Calu3 (cell line): Measurements from ENCODE around the gene OR5H14. TPM values are rescaled to one million over a fixed set of nuclear protein-coding genes. Genes with fewer than 3 reads are reported as not detected.

Experiments used
- Bru-seq: library from RNA; stranded (reverse); fragments of 400-500 nt; gene quantifications from one replicate; lab custom pipeline; 2021; lab: Mats Ljungman, UMichigan
- BruChase-seq, 2 experiments: library from RNA; stranded (reverse); fragments of 400-500 nt; gene quantifications; one replicate each; lab custom pipeline; 2021; lab: Mats Ljungman, UMichigan
- BruUV-seq: library from RNA; stranded (reverse); fragments of 400-500 nt; replicated peaks from 2 replicates; lab custom pipeline; 2021; lab: Mats Ljungman, UMichigan
- CTCF ChIA-PET: fragments of 300-600 bp; sonication (Branson Sonifier 250); formaldehyde crosslinking; loops from one replicate; lab custom pipeline; 2022; ENCODE audit warnings: antibody characterized with exemption; lab: Charles Lee
- DNase-seq: peaks from one replicate; pipeline ENCODE4 v3.0.0; 2022
- H3K27ac Mint-ChIP-seq: one replicate; pipeline ENCODE4 v1.8.0; 2022; ENCODE audit warnings: mixed read lengths; ENCODE audit not compliant: unreplicated experiment
- H3K27me3 Mint-ChIP-seq: one replicate; pipeline ENCODE4 v1.8.0; 2022; ENCODE audit warnings: mixed read lengths; ENCODE audit not compliant: unreplicated experiment
- H3K36me3 Mint-ChIP-seq: one replicate; pipeline ENCODE4 v1.8.0; 2022; ENCODE audit warnings: mild to moderate bottlenecking, moderate library complexity, mixed read lengths; ENCODE audit not compliant: insufficient read depth, unreplicated experiment
- H3K4me1 Mint-ChIP-seq: one replicate; pipeline ENCODE4 v1.8.0; 2022; ENCODE audit warnings: mild to moderate bottlenecking, low read depth, mixed read lengths; ENCODE audit not compliant: unreplicated experiment
- H3K4me3 Mint-ChIP-seq: one replicate; pipeline ENCODE4 v1.8.0; 2022; ENCODE audit warnings: mild to moderate bottlenecking, low read depth, moderate library complexity, mixed read lengths; ENCODE audit not compliant: unreplicated experiment
- H3K9me3 Mint-ChIP-seq: one replicate; pipeline ENCODE4 v1.8.0; 2022; ENCODE audit warnings: low read depth, mixed read lengths; ENCODE audit not compliant: unreplicated experiment
- intact Hi-C: fragments of 100-400 bp; cut with micrococcal nuclease; formaldehyde crosslinking; loops from one replicate; pipeline ENCODE4 v1.10.0; 2022; ENCODE audit not compliant: unreplicated experiment
- long read RNA-seq: library from polyadenylated mRNA; stranded (forward); transcript quantifications from one replicate; pipeline ENCODE4 v2.0.0, GENCODE V29; 2022
- total RNA-seq: library from RNA; stranded (reverse); gene quantifications from 2 replicates; pipeline ENCODE4 v1.2.3, GENCODE V29; 2022
- TF ChIP-seq, protein P1 (sequence below): fragments of 200-600 bp; IDR thresholded peaks from one replicate; pipeline ENCODE4 v1.8.0; 2022; ENCODE audit warnings: antibody characterized with exemption; ENCODE audit not compliant: unreplicated experiment

The OR5H14 gene
- 0.05 TPM in 1 of 2 replicates, not detected in the other for total RNA-seq
- not detected for Bru-seq, nascent RNA
- BruChase-seq, experiment 1, labeled RNA remaining after a 6-hour chase, result not detected
- BruChase-seq, experiment 2, labeled RNA remaining after a 2-hour chase, result not detected
- long read RNA-seq, result 0 reads

DNA sequence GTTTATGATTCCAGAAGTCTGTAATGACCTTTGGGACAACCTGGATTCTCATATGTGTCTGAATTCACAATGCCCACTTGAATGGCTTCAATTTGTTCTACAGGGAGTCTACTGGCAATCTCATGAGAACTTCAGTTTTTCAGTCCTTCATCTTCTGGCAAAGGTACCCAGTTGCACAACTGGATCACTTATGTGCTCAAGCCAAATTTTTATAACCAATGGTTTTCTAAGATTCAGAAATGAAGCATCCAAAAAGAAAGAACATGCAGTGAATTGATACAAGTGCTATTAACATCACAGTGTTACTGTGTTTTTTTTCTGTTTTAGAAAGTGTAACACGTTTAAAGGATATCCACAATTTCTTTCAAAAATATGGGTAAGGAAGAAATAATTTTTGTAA lies at the start of gene OR5H14:
TSS of gene OR5H14 (plus strand) at position 301 of the 400 bp plus-strand sequence. CDS start 1,907 bp downstream, outside the sequence.
- no peak within 1 kb of the TSS for H3K27ac Mint-ChIP-seq
- peaks cover 31% of the 10 kb centered on the region for H3K27me3 Mint-ChIP-seq
- CTCF ChIA-PET, result no interaction called here
- no peak within 1 kb of the TSS for H3K4me3 Mint-ChIP-seq
- DNase-seq, result no peak
- no TSS peak for BruUV-seq
- TF ChIP-seq, protein P1, sequence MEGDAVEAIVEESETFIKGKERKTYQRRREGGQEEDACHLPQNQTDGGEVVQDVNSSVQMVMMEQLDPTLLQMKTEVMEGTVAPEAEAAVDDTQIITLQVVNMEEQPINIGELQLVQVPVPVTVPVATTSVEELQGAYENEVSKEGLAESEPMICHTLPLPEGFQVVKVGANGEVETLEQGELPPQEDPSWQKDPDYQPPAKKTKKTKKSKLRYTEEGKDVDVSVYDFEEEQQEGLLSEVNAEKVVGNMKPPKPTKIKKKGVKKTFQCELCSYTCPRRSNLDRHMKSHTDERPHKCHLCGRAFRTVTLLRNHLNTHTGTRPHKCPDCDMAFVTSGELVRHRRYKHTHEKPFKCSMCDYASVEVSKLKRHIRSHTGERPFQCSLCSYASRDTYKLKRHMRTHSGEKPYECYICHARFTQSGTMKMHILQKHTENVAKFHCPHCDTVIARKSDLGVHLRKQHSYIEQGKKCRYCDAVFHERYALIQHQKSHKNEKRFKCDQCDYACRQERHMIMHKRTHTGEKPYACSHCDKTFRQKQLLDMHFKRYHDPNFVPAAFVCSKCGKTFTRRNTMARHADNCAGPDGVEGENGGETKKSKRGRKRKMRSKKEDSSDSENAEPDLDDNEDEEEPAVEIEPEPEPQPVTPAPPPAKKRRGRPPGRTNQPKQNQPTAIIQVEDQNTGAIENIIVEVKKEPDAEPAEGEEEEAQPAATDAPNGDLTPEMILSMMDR, result no peak
- H3K9me3 Mint-ChIP-seq, result no peaks in the 10 kb centered on the region
- peaks cover 10% of the 10 kb centered on the region for H3K4me1 Mint-ChIP-seq
- H3K36me3 Mint-ChIP-seq, result no peaks in the 10 kb centered on the region
- intact Hi-C loops, result no loop called here

DNA sequence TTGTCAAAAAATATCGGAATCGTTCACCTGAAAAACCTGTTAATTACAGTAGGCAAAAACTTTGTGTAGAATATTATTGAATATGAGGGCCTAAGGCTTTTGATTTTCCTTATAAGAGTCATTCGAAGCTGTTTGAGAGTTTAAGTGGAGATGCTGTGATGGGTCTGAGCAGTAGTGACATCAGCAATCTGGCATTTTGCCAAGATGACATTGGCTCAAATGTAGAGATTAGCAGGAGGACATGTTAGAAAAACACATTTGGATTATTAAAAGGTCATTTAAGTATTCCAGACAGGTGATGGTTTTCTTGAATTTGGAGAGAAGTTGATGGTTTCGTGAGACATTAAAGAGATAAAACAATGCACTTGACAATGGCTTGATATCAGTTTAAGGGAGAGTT lies 47.4 kb upstream of the OR5H14 start:
- TF ChIP-seq, protein P1, result no peak
- H3K9me3 Mint-ChIP-seq, result peaks cover 3% of the 10 kb centered on the region
- no peaks in the 10 kb centered on the region for H3K4me1 Mint-ChIP-seq
- no peaks in the 10 kb centered on the region for H3K36me3 Mint-ChIP-seq
- BruUV-seq, result no TSS peak
- intact Hi-C loops, result no loop called here
- no peak for DNase-seq
- H3K4me3 Mint-ChIP-seq, result no peak overlapping the region
- H3K27me3 Mint-ChIP-seq, result no peaks in the 10 kb centered on the region
- CTCF ChIA-PET, result no interaction called here
- no peak overlapping the region for H3K27ac Mint-ChIP-seq

DNA sequence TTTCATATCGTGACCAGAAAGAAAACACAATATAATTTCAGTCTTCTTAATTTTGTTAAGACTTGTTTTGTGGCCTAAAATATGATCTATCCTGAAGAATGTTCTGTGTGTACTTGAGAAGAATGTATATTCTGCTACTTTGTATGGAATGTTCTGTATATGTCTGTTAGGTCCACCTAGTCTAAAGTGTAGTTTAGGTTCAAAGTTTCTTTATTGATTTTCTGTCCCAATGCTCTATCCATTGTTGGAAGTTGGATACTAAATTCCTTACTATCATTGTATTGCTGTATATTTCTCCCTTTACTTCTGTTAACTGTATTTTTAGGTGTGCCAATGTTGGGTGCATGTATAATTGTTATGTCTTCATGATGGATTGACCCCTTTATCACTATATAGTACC lies 39.1 kb upstream of the OR5H14 start:
- H3K4me1 Mint-ChIP-seq, result no peaks in the 10 kb centered on the region
- no peaks in the 10 kb centered on the region for H3K36me3 Mint-ChIP-seq
- no peak for DNase-seq
- H3K4me3 Mint-ChIP-seq, result no peak overlapping the region
- TF ChIP-seq, protein P1, result no peak
- no TSS peak for BruUV-seq
- H3K9me3 Mint-ChIP-seq, result peaks cover 2% of the 10 kb centered on the region
- CTCF ChIA-PET, result no interaction called here
- no peak overlapping the region for H3K27ac Mint-ChIP-seq
- no peaks in the 10 kb centered on the region for H3K27me3 Mint-ChIP-seq
- intact Hi-C loops, result no loop called here

DNA sequence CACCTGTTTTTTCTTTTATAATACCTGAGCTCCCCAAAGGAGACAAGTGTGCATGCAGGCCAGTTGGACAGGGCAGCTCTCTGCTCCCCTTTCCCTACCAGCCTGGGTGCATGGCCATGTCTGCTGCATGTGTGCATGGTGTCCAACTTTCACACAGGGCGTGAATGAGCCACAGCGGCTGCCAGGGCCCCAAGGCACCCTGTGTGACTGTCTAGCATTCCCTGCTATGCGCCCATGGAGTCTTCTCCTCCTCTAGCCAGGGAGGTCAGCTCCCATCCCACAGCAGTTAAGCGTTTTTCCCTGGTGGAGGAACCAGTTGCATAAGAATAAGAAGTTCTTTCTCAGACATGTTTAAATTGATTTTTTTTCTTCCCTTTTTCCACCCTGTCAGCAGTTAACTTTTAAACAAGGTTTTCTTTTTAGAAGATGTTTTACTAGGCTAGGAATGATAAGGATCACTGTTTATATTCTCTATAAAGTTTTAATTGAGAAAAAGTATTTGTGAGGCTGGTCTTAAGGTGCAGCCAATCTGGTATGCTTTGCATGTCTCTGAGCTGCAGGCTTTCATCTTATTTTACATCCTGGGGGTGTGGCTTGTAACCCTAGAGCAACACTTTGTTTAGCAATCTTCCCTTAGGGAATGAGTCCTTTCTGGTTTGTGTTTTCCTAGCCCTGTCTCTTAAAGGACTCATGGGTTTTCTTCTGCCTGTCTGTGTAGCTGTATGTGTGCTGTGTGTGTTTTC lies 37.3 kb upstream of the OR5H14 start:
- H3K27ac Mint-ChIP-seq, result no peak overlapping the region
- BruUV-seq, result no TSS peak
- DNase-seq, result no peak
- H3K4me1 Mint-ChIP-seq, result no peaks in the 10 kb centered on the region
- CTCF ChIA-PET, result no interaction called here
- H3K9me3 Mint-ChIP-seq, result peaks cover 2% of the 10 kb centered on the region
- intact Hi-C loops, result no loop called here
- no peaks in the 10 kb centered on the region for H3K27me3 Mint-ChIP-seq
- TF ChIP-seq, protein P1, result no peak
- no peaks in the 10 kb centered on the region for H3K36me3 Mint-ChIP-seq
- no peak overlapping the region for H3K4me3 Mint-ChIP-seq
